HG03060 (cell line): ENCODE data around the gene EHMT1.
"Not testable (repeated sequence)": the region's sequence is repeated elsewhere in the genome, so short reads cannot be mapped to it uniquely, and the experiment has no call there.

Experiments
- ATAC-seq: cut with Tn5 transposase; IDR thresholded peaks from one replicate; pipeline ENCODE4 v1.9.1; 2021; ENCODE audit warnings: low read depth, moderate number of reproducible peaks; ENCODE audit not compliant: unreplicated experiment

Gene EHMT1

GRCh38 chr9:137715321-137715720 lies 96.5 kb downstream of the EHMT1 start:
- ATAC-seq: no peak

GRCh38 chr9:137715866-137716693 lies 97.3 kb downstream of the EHMT1 start:
- ATAC-seq: not testable (repeated sequence)

- no peak for ATAC-seq
These were observed 98.0 kb downstream of the EHMT1 start for GRCh38 chr9:137716694-137717287.

- no peak for ATAC-seq
These were observed 99.0 kb downstream of the EHMT1 start for GRCh38 chr9:137717776-137718327.

GRCh38 chr9:137719194-137719593 lies 100.4 kb downstream of the EHMT1 start:
- no peak for ATAC-seq

- no peak for ATAC-seq
These were observed 101.8 kb downstream of the EHMT1 start for GRCh38 chr9:137720571-137721110.

- ATAC-seq: no peak
These were observed 102.7 kb downstream of the EHMT1 start for GRCh38 chr9:137721479-137721878.

- no peak for ATAC-seq
These were observed 103.1 kb downstream of the EHMT1 start for GRCh38 chr9:137721899-137722298.

GRCh38 chr9:137722481-137722880 lies 103.7 kb downstream of the EHMT1 start:
- ATAC-seq: no peak

GRCh38 chr9:137723356-137723755 lies 104.6 kb downstream of the EHMT1 start:
- ATAC-seq: not testable (repeated sequence)

GRCh38 chr9:137723783-137724445 lies 105.1 kb downstream of the EHMT1 start:
- ATAC-seq: no peak

- ATAC-seq: no peak
These were observed 106.0 kb downstream of the EHMT1 start for GRCh38 chr9:137724818-137725240.

GRCh38 chr9:137725598-137725997 lies 106.8 kb downstream of the EHMT1 start:
- ATAC-seq: no peak

- ATAC-seq: not testable (repeated sequence)
These were observed 107.5 kb downstream of the EHMT1 start for GRCh38 chr9:137726336-137726735.

GRCh38 chr9:137726764-137727163 lies 108.0 kb downstream of the EHMT1 start:
- no peak for ATAC-seq

- no peak for ATAC-seq
These were observed 108.9 kb downstream of the EHMT1 start for GRCh38 chr9:137727716-137728115.

- no peak for ATAC-seq
These were observed 109.9 kb downstream of the EHMT1 start for GRCh38 chr9:137728444-137729311.

- no peak for ATAC-seq
These were observed 112.6 kb downstream of the EHMT1 start for GRCh38 chr9:137731216-137731946.
